HL-60 (cell line): ENCODE measurements around the gene TET3.

Experiments
- CTCF ChIP-seq: IDR thresholded peaks from one replicate; pipeline ENCODE4 v1.5.1; 2011; ENCODE audit warnings: low read length, control low read depth, inconsistent platforms; ENCODE audit not compliant: insufficient read depth
- GABPA ChIP-seq: IDR thresholded peaks from 2 replicates; pipeline ENCODE4 v1.6.1; 2012; ENCODE audit warnings: low read depth
- POLR2AphosphoS5 ChIP-seq: IDR thresholded peaks from 2 replicates; pipeline ENCODE4 v1.6.1; 2012; ENCODE audit warnings: low read depth
- REST ChIP-seq: IDR thresholded peaks from 2 replicates; pipeline ENCODE4 v1.6.1; 2012; ENCODE audit warnings: low read depth; ENCODE audit not compliant: insufficient replicate concordance
- SPI1 ChIP-seq: IDR thresholded peaks from 2 replicates; pipeline ENCODE4 v1.6.1; 2012; ENCODE audit warnings: low read depth, mild to moderate bottlenecking, borderline replicate concordance

GRCh38 chr2:74007121-74007520, 22.4 kb downstream of the TET3 start:
- TF ChIP-seq CTCF (no peak), REST (no peak), POLR2AphosphoS5 (no peak), GABPA (no peak), SPI1 (no peak)
